ENCODE results near the gene MMD. TPM values are rescaled to one million over a fixed set of nuclear protein-coding genes. Genes with fewer than 3 reads are reported as not detected.

The MMD gene
- total and polyA plus RNA-seq, 2 donors (not counting 1 experiment from before 2014, with no cell fraction given): 19.2 to 29.4 TPM

DNA sequence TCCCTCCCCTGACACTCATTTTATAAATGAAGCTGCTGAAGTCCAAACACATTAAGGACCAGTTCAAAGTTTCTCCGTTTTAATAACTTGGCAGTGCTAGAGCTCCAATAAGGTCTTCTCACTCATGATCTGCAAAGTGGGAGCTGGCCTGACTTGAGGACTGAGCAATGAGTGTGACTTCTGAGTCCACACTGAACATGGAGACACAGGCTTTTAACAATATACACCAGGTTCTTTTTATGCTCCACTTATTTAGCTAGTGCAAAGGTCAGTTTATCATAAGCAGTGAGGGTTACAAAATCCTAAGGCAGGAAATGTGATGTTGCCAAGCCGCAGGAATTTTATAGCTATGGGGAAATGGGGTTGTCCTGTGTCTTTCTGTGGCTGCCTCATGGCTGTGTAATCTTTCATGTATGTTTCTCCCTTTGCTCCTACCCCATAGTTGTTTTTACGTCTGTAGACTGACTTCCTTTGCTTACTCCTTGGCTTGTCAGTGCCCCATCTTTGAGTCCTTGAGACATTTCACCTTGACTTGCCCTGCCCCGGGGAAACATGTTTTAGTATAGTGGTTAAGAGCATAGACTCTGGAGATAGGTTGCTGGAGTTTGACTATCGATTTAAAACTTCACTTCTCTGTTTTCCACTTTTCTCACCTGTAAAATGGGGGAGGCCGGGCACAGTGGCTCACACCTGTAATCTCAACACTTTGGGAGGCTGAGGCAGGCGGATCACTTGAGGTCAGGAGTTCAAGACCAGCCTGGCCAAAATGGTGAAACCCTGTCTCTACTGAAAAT, 12.2 kb upstream of the MMD start:
- peaks cover 38% of the 10 kb centered on the region for H3K4me1 Mint-ChIP-seq
- H3K4me1 ChIP-seq (ENCODE audit: control insufficient read depth in 2 of 2, insufficient read depth in 2 of 2, low read length in 2 of 2): peaks cover 20% of the 10 kb centered on the region in 2 donors
- no peak overlapping the region for H3K9ac ChIP-seq (ENCODE audit: low read length)
- WGBS (ENCODE audit: insufficient coverage): 100% methylated on average over 4 of the region's 7 CpGs
- H3K36me3 ChIP-seq (replicated peaks in 1 of 2; ENCODE audit: control extremely low read depth in 1 of 2, control insufficient read depth in 1 of 2, extremely low read depth in 1 of 2, insufficient read depth in 2 of 2, low read length in 1 of 2): no peaks in the 10 kb centered on the region
- no peak overlapping the region for H3K27ac Mint-ChIP-seq
- no peak overlapping the region for H3K4me3 ChIP-seq (ENCODE audit: control extremely low read depth in 1 of 5, extremely low read depth in 1 of 5, insufficient read depth in 1 of 5, low read depth in 2 of 5, low read length in 4 of 5)
- H3K79me2 ChIP-seq (ENCODE audit: control insufficient read depth, insufficient read depth, low read length): no peaks in the 10 kb centered on the region
- intact Hi-C loops (cut with micrococcal nuclease): no loop called here
- DNase-seq (no peak), ATAC-seq (ENCODE audit: low read depth) (no peak)
- no peak overlapping the region for H3K4me3 Mint-ChIP-seq
- H3K27ac ChIP-seq (ENCODE audit: low read length in 2 of 2): no peak overlapping the region
- no peaks in the 10 kb centered on the region for H3K27me3 Mint-ChIP-seq
- ChIA-PET POLR2A (interaction anchor here (1.7 kb wide), 1 partner anchor 13 kb away, joined by 8 read pairs; the partner anchor contains the start of gene MMD), CTCF (interaction anchor here (0.7 to 1.7 kb wide), 2 partner anchors 13 to 77 kb away, joined by 3 to 5 read pairs; no protein-coding TSS in a partner anchor)
- H3K27me3 ChIP-seq (replicated peaks in 1 of 4; ENCODE audit: control extremely low read depth in 1 of 4, control insufficient read depth in 3 of 4, insufficient read depth in 4 of 4, low read length in 3 of 4): no peaks in the 10 kb centered on the region
- no peaks in the 10 kb centered on the region for H3K9me3 ChIP-seq (ENCODE audit: control extremely low read depth in 1 of 3, control insufficient read depth in 2 of 3, insufficient read depth in 1 of 3, low read length in 2 of 3)
- TF ChIP-seq, protein P1, sequence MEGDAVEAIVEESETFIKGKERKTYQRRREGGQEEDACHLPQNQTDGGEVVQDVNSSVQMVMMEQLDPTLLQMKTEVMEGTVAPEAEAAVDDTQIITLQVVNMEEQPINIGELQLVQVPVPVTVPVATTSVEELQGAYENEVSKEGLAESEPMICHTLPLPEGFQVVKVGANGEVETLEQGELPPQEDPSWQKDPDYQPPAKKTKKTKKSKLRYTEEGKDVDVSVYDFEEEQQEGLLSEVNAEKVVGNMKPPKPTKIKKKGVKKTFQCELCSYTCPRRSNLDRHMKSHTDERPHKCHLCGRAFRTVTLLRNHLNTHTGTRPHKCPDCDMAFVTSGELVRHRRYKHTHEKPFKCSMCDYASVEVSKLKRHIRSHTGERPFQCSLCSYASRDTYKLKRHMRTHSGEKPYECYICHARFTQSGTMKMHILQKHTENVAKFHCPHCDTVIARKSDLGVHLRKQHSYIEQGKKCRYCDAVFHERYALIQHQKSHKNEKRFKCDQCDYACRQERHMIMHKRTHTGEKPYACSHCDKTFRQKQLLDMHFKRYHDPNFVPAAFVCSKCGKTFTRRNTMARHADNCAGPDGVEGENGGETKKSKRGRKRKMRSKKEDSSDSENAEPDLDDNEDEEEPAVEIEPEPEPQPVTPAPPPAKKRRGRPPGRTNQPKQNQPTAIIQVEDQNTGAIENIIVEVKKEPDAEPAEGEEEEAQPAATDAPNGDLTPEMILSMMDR (IDR thresholded peaks at IDR 0.05): no peak
- TF ChIP-seq EZH2 (IDR thresholded peaks at IDR 0.05; ENCODE audit: borderline replicate concordance, insufficient read depth, low read depth, low read length, poor library complexity, severe bottlenecking): no peak
- H3K9me3 Mint-ChIP-seq (ENCODE audit: insufficient read depth): no peaks in the 10 kb centered on the region
- H2AFZ ChIP-seq (ENCODE audit: insufficient read depth, low read depth, low read length, poor library complexity, severe bottlenecking): no peak overlapping the region
- no peak overlapping the region for H3K4me2 ChIP-seq (replicated peaks; ENCODE audit: low read depth, low read length, poor library complexity, severe bottlenecking)
- no peaks in the 10 kb centered on the region for H4K20me1 ChIP-seq (ENCODE audit: control insufficient read depth, insufficient read depth, low read length, poor library complexity, severe bottlenecking)

DNA sequence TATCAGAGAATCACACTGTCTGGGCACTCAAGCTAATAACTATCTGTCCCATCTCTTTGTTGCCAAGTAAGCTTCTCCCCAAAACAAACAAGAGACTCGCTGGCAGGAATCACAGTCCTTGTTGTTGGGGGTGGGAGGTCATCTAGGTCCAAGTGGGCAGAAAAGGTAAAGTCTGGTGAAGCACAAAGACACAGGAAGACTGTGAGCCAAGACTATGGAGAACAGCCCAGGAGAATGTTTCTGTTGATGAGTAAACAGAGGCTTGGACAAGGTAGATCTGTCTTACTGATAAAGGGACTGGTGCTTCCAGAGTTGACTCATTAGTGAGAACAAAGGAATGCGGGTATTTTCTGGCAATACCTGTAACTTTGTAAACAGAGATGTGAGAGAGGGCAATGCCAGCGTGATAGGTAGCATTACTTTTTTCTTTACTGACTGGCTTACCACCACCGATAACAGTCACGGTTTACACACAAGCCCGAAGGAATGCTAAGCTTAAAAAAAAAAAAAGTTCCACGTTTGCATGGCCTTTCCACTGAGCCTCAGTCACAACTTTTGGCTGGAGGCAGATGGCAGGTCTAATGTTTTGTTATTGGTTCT, 11.5 kb upstream of the MMD start:
- Mint-ChIP-seq H3K4me1 (peaks cover 35% of the 10 kb centered on the region), H3K27me3 (peaks cover 2% of the 10 kb centered on the region), H3K4me3 (no peak overlapping the region), H3K9me3 (ENCODE audit: insufficient read depth) (no peaks in the 10 kb centered on the region), H3K27ac (no peak overlapping the region)
- ATAC-seq (ENCODE audit: low read depth): no peak
- no peak for TF ChIP-seq EZH2 (IDR thresholded peaks at IDR 0.05; ENCODE audit: borderline replicate concordance, insufficient read depth, low read depth, low read length, poor library complexity, severe bottlenecking)
- TF ChIP-seq, protein P1 (IDR thresholded peaks at IDR 0.05): no peak
- Histone ChIP-seq H4K20me1 (ENCODE audit: control insufficient read depth, insufficient read depth, low read length, poor library complexity, severe bottlenecking) (no peaks in the 10 kb centered on the region), H3K27me3 (replicated peaks in 1 of 4; ENCODE audit: control extremely low read depth in 1 of 4, control insufficient read depth in 3 of 4, insufficient read depth in 4 of 4, low read length in 3 of 4) (no peaks in the 10 kb centered on the region), H2AFZ (ENCODE audit: insufficient read depth, low read depth, low read length, poor library complexity, severe bottlenecking) (no peak overlapping the region), H3K9me3 (ENCODE audit: control extremely low read depth in 1 of 3, control insufficient read depth in 2 of 3, insufficient read depth in 1 of 3, low read length in 2 of 3) (no peaks in the 10 kb centered on the region), H3K4me2 (replicated peaks; ENCODE audit: low read depth, low read length, poor library complexity, severe bottlenecking) (no peak overlapping the region), H3K4me3 (ENCODE audit: control extremely low read depth in 1 of 5, extremely low read depth in 1 of 5, insufficient read depth in 1 of 5, low read depth in 2 of 5, low read length in 4 of 5) (no peak overlapping the region), H3K27ac (ENCODE audit: low read length in 2 of 2) (no peak overlapping the region), H3K79me2 (ENCODE audit: control insufficient read depth, insufficient read depth, low read length) (no peaks in the 10 kb centered on the region), H3K36me3 (replicated peaks in 1 of 2; ENCODE audit: control extremely low read depth in 1 of 2, control insufficient read depth in 1 of 2, extremely low read depth in 1 of 2, insufficient read depth in 2 of 2, low read length in 1 of 2) (no peaks in the 10 kb centered on the region), H3K4me1 (ENCODE audit: control insufficient read depth in 2 of 2, insufficient read depth in 2 of 2, low read length in 2 of 2) (peaks cover 20% of the 10 kb centered on the region in 2 donors), H3K9ac (ENCODE audit: low read length) (no peak overlapping the region)
- intact Hi-C loops (cut with micrococcal nuclease): no loop called here
- CTCF ChIA-PET: interaction anchor here (0.7 to 1.7 kb wide), 2 partner anchors 12 to 77 kb away, joined by 3 to 5 read pairs; no protein-coding TSS in a partner anchor
- 95% methylated on average over 4 of the region's 7 CpGs for WGBS (ENCODE audit: insufficient coverage)
- POLR2A ChIA-PET: interaction anchor here (1.7 kb wide), 1 partner anchor 12 kb away, joined by 8 read pairs; the partner anchor contains the start of gene MMD
- DNase-seq: no peak

Measured in B cell (primary cell).